ENCODE results near the gene SAMSN1.

- TF ChIP-seq POLR2A (IDR thresholded peaks at IDR 0.05): no peak
- TF ChIP-seq CTCF (IDR thresholded peaks at IDR 0.05): no peak
- TF ChIP-seq EP300 (IDR thresholded peaks at IDR 0.05): no peak
These were observed 20.8 kb upstream of the SAMSN1 start for GRCh38 chr21:14566894-14567293.

All from suprapubic skin (tissue), 3 donors.